HG03025 (cell line): ENCODE measurements around the gene PCSK5.

ENCODE experiments used
- ATAC-seq: cut with Tn5 transposase; IDR thresholded peaks from one replicate; pipeline ENCODE4 v1.9.1; 2021; ENCODE audit warnings: mild to moderate bottlenecking, moderate library complexity; ENCODE audit not compliant: unreplicated experiment, low FRiP score

The PCSK5 gene

GRCh38 chr9:75918154-75918553 lies 27.7 kb downstream of the PCSK5 start:
- no peak for ATAC-seq

DNA sequence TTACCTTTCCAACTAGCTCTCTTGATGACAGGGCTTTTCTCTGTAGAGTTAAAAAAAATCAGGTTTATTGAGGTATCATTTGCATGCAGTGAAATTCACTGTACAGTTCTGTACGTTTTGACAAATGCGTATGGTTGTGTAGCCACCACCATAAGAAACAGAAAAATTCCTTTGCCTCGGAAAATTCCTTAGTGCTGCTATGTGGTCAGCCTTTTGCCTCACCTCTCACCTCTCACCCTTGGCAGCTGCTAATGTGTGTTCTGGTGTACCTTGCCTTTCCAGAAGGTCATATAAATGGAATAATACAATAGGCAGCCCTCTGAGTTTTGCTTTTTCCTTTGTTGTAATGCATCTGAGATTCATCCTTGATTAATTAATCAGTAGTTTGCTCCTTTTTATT lies 28.4 kb downstream of the PCSK5 start:
- no peak for ATAC-seq

DNA sequence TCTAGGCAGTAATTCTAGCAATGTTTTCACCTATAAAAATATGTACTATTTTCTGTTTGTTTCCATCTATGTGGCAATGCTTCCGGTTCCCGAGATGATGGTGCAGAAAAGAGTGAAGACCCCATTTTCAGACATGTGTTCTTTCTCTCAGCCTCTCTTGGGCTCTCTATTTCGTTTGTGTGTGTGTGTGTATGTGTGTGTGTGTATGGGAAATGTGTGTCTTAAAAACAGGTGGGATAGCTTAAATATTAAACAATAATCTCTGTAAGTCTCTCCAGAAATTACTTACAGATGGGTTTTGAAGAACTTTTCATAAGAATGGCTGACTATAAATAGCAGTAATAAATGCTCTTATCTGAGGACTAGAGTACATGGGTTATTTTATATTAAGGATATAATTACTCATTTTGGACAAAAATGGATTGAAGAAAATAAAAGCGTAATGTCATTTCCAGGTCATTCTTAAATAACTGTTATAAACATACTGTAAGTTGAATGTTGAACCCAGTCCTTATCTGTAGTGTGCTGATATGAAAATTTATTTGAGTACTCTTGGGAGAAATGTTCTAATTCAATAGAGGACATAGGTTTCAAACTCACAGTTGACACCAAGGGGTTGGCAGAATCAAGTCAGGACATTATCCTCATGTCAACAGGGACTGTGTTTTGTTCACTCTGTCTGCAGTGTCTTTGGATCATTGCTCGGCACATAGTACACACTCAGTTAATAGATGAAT lies 31.1 kb downstream of the PCSK5 start:
- ATAC-seq = no peak

DNA sequence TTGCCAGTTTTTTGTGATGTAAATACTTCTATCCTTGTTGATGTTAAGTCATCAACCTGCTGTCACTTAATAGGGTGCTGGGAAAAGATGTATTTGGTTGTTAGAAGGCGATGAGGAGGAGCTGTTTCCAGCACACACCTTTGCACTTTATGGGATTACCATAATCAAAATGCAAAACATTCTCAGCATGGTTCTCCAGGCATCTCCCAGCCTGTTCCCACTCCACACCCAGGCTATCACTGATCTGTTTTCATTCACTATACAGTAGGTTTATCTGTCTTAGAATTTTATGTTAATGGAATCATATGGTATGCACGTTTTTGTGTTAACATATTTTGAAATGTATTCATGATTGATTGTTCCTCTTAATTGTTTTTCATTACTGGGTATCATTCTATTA lies 35.9 kb downstream of the PCSK5 start:
- no peak for ATAC-seq

DNA sequence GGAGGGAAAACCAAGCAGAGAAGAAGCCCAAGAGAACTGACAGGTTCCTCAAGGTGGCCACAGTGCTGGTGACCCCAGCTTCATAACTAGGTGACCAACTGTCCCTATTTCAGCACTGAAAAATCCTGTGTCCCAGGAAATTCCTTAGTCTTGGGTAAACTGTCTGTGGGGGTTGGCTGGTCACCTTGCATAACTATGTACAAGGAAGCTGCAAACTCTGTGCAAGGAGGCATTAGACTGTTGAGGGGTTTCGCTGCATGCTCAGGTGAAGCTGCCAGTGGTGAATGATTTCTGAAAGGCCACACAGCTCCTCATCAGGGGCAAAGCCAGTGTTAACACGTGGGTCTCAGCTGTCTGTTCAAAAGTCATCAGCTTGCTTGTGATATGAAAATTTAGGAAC lies 36.9 kb downstream of the PCSK5 start:
- ATAC-seq = no peak

DNA sequence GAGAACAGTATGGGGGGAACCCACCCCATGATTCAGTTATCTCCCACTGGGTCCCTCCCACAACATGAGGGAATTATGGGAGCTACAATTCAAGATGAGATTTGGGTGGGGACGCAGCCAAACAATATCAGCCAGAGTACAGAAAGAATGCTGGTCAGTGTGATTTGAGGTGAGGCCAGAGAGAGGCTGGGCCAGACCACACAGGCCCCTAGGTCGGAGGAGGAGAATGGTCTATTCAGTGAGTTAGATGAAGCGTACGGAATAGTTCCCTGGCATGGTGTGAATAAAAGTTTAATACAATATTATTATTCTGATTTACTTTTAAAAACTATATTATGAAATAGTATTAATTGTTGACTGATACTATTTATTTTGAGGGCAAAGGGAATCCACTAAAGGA lies 39.7 kb downstream of the PCSK5 start:
- no peak for ATAC-seq

DNA sequence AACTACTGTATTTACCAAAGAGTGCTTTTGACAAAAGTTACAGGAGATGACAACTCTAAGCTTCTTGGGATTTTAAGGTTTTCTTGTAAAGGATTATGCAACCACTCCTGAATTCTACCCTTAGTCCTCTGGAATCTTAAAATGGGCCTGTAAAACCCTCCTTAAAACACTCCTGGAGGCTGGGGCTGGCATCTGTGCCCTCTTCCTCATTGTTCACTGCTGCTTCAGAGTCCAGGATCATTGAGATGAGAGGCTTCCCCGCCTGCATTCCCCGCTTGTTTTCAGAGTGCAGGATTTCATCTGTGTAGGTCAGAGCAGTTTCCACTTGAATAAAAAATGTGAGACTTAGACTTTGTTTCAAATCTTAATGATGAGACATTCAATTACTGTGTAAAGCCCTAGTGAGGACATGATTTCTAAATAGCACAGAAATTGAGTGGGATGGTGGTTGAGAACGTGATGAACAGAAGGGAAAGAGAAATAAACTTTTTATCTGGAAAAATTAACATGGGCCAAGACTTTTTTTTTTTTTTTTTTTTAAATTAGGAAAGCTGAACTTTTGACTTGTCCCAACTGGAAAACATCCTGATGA lies 40.4 kb downstream of the PCSK5 start:
- ATAC-seq = no peak

GRCh38 chr9:75933982-75934381 lies 43.5 kb downstream of the PCSK5 start:
- no peak for ATAC-seq

- no peak for ATAC-seq
Measured at GRCh38 chr9:75935591-75935990, 45.1 kb downstream of the PCSK5 start.

GRCh38 chr9:75937521-75938258 lies 47.2 kb downstream of the PCSK5 start:
- ATAC-seq = no peak

GRCh38 chr9:75938946-75939345 lies 48.5 kb downstream of the PCSK5 start:
- no peak for ATAC-seq

DNA sequence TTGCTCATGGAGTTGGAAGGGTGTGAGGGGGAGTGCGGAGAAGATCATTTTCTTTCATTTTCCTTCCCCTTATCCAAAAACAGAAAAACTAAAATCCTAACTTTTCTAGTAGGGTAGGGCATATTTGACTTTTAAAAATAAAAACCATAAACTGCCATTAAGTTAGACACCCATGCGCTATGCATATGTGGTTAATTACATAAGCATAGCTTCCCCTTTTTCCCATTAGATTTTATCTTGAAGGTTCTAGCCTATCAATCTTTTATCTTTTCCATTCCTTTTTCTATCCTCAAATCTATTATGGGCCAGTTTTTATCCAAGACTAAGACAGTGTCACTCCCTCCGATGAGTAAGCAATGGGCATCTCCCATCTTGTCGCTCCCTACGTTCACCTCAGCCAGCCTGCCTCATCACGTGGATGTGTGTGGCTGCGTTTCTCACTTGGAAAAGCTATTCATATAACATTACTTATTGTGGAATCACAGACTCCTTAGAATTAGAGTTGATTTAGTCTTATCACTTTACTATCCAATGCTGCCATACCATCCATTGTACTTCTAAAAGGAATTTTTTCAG lies 49.2 kb downstream of the PCSK5 start:
- ATAC-seq = no peak

DNA sequence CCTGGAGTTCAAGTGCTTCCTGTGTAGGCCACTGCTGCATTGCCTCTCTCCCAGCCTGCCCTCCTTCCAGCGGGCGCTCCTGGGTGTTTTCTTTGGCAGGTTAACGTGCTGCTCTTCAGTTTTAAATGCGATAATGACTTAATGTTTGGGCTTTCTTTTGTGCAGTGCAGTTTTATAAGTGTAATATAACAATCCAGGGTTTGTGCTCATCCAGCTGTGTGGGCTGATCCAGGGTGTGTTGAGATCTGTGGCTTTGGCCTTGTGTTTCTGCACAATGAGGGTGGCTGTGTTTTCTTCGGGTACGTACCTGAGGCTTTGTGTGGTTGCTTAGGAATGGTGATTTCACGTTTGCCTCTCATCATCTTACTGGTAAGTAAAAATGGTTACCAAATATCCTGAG lies 50.6 kb downstream of the PCSK5 start:
- ATAC-seq = no peak

GRCh38 chr9:75941577-75942311 lies 51.3 kb downstream of the PCSK5 start:
- ATAC-seq = no peak

DNA sequence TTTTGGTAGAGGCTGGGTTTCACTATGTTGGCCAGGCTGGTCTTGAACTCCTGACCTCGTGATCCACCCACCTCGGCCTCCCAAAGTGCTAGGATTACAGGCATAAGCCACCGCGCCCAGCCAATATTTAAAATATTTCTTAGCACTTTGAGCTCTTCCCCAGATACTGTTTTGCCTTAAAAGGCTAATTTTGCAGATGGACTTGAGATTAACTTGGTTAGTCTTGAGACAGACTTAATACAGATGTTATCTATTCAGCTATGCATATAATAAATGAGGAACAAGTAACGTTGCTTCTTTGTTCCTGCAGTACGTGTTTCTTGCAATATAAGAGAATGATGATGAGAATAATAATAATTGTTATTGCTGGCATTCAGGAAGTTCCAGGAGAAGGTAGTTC lies 56.3 kb downstream of the PCSK5 start:
- ATAC-seq = no peak

GRCh38 chr9:75947233-75947632 lies 56.8 kb downstream of the PCSK5 start:
- no peak for ATAC-seq

DNA sequence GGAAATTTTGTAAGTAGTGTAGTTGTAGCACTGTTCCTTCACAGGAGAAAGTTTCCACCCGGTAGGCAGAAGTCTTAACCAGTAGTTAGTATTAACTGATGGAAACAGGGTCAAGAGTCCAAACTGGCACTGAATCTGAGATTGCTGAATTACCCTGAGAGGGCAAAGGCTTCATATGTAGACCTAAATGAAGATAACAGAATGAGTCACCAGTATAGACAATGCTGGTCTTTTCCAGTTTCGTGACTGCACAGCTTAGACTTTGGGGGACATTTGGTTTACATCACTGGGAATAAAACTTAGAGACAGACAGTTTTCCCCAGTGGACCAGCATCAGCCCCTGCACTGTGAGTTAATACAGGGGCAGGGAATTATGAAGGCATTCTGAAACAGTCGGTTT lies 60.5 kb downstream of the PCSK5 start:
- no peak for ATAC-seq

DNA sequence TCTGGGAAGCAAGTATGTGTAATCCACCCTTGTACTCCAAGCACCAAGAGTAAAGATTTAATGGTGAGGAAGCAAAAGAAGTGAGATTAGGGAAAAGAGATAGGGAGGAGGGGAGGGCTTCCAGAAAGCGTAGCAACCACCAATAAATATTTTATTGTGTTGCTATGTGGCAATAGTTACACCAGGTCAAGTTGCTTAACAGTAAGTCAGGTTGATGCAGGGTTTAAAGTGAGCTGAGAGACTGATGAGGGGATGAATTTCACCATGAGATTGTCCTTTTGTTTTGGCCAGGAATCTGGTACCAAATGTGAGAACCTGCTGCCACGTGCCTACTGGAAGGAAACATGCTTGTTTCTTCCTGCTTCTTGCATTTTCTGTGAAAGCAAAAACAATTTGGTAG lies 62.7 kb downstream of the PCSK5 start:
- ATAC-seq = no peak

DNA sequence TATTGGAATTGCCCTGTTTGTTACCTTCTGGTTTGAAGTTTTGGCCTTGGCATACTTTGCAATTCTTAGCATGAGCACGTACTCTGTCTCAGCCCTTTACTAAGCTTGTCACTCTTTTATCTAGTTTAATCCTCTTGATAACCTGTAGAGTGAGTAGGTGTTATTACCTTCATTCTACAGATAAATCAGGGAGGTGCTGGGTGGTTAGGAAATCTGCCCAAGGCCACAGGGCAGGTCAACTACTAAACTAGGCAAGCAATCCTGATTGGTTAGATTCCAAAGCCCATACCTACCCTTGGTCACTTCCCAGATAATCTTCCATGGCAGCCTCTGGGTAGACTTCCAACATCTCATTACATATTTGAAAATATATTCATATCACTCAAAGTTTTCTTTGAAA lies 65.7 kb downstream of the PCSK5 start:
- no peak for ATAC-seq

DNA sequence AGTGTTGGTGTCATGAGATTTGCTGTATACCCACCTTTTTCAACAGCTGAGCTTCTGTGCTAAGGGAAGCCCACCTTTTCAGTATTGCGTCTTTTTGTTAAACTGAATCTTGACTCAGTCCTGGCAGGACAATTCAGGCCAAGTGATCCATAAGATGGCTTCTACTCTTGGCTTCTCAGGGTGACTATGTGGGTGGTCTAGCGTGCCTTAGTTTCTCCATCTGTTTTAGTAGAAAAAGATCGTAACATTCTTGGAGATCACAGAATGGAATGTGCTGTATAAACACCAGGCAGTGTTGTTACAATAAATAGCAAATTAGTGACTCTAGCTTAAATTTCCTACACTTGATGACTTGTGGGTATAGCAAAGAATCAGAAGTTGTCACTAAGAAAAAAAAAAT lies 66.6 kb downstream of the PCSK5 start:
- no peak for ATAC-seq

DNA sequence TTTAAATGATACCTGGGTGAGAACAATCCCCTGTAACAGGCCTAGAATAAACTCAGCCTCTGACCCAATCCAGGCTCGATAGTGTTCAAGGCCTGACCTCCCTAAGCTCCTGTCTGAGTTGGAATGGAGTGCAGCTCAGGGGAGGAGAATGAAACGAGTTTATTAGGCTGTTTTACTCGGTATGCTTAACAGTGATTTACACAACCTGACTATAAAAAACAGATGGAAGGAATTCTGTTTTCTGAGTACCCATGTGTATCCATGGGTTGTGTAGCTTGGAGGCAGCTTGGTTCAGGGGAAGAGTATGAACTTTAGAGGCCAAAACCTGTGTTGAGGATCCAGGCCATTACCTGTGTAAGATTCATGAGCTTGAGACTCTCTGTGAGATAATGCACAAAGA lies 67.8 kb downstream of the PCSK5 start:
- ATAC-seq = no peak
